Endothelial cell of umbilical vein (primary cell): ENCODE measurements around the gene SEMA4G. TPM values are rescaled to one million over a fixed set of nuclear protein-coding genes. Genes with fewer than 3 reads are reported as not detected.

ENCODE experiments used
- BruUV-seq: library from RNA; stranded (reverse); fragments of 400-500 nt; replicated peaks from 2 replicates; lab custom pipeline; 2021; lab: Mats Ljungman, UMichigan
- CTCF ChIA-PET: fragments of 300-600, 350-600 bp; sonication (Branson Sonifier 250); formaldehyde crosslinking; loops from one replicate; lab custom pipeline; 2021; ENCODE audit warnings: antibody characterized with exemption, inconsistent platforms; lab: Charles Lee
- POLR2A ChIA-PET: fragments of 300-600, 350-600 bp; sonication (Branson Sonifier 250); formaldehyde crosslinking; loops from one replicate; lab custom pipeline; 2021; ENCODE audit warnings: antibody characterized with exemption, inconsistent platforms; lab: Charles Lee
- DNase-seq: peaks from one replicate; pipeline ENCODE4 v3.0.0-alpha.2; 2011; ENCODE audit warnings: low read depth, low spot score
- FAIRE-seq: peaks from 2 replicates; lab custom pipeline; 2011; peaks lifted over from hg19 to GRCh38; lab: Jason Lieb, UNC
- H2AFZ ChIP-seq: 2 replicates; pipeline ENCODE4 v1.6.0; 2012; ENCODE audit warnings: low read depth, low read length, control low read depth, inconsistent platforms
- H3K27ac ChIP-seq: 2 replicates; pipeline ENCODE4 v1.5.1; 2011; ENCODE audit warnings: low read depth, mild to moderate bottlenecking, control low read depth, low read length, moderate library complexity; ENCODE audit not compliant: insufficient read depth
- H3K27me3 ChIP-seq, 2 experiments: 2 replicates each; pipeline versions ENCODE4 v1.6.0 to v1.6.1; 2011; ENCODE audit warnings: low read length in 2 of 2, mixed read lengths in 1 of 2; ENCODE audit not compliant: control insufficient read depth in 2 of 2, insufficient read depth in 2 of 2
- H3K36me3 ChIP-seq, 2 experiments: 2 replicates in 1 of 2; 3 replicates in 1 of 2; pipeline ENCODE4 v1.5.1; 2011; ENCODE audit warnings: low read length in 2 of 2, mild to moderate bottlenecking in 1 of 2, moderate library complexity in 1 of 2; ENCODE audit not compliant: control insufficient read depth in 2 of 2, insufficient read depth in 2 of 2; ENCODE audit errors: extremely low read depth in 1 of 2
- H3K4me1 ChIP-seq: 3 replicates; pipeline ENCODE4 v1.5.1; 2011; ENCODE audit warnings: mild to moderate bottlenecking, low read length; ENCODE audit not compliant: control insufficient read depth, insufficient read depth; ENCODE audit errors: extremely low read depth
- H3K4me2 ChIP-seq: 2 replicates; pipeline ENCODE4 v1.6.1; 2011; ENCODE audit warnings: low read length, control low read depth, mixed read lengths; ENCODE audit not compliant: insufficient read depth
- H3K4me3 ChIP-seq, 3 experiments: fragments of 200-600 bp in 1 of 3; sonication (generic), shearing (Covaris generic) in 1 of 3; replicated peaks in 1 of 3; 2 replicates each; pipeline ENCODE4 v1.5.1; 2011 to 2016; ENCODE audit warnings: control low read depth in 3 of 3, low read length in 3 of 3, mild to moderate bottlenecking in 2 of 3, inconsistent platforms in 1 of 3, low read depth in 1 of 3, moderate library complexity in 1 of 3; ENCODE audit not compliant: insufficient read depth in 1 of 3
- H3K79me2 ChIP-seq: 2 replicates; pipeline ENCODE4 v1.6.0; 2012; ENCODE audit warnings: low read length, inconsistent platforms; ENCODE audit not compliant: control insufficient read depth, insufficient read depth
- H3K9ac ChIP-seq: replicated peaks from 2 replicates; pipeline ENCODE3; 2011; ENCODE audit warnings: low read length, control low read depth; ENCODE audit not compliant: insufficient read depth; ENCODE audit errors: extremely low read depth
- H3K9me1 ChIP-seq: replicated peaks from 3 replicates; pipeline ENCODE4 v1.6.0; 2011; ENCODE audit warnings: mild to moderate bottlenecking, low read length; ENCODE audit not compliant: control insufficient read depth, insufficient read depth; ENCODE audit errors: extremely low read depth
- H3K9me3 ChIP-seq: replicated peaks from 2 replicates; pipeline ENCODE4 v1.5.1; 2012; ENCODE audit warnings: low read length, inconsistent platforms; ENCODE audit not compliant: control insufficient read depth, insufficient read depth
- H4K20me1 ChIP-seq: replicated peaks from 2 replicates; pipeline ENCODE3; 2011; ENCODE audit warnings: mild to moderate bottlenecking, low read length; ENCODE audit not compliant: control insufficient read depth, insufficient read depth; ENCODE audit errors: extremely low read depth
- CTCF ChIP-seq, 2 donors: IDR thresholded peaks; 1 replicate in 1 of 2; 2 replicates in 1 of 2; pipeline ENCODE4 v1.5.1; 2011; ENCODE audit warnings: low read length in 2 of 2, mild to moderate bottlenecking in 2 of 2, moderate library complexity in 2 of 2, control low read depth in 1 of 2, inconsistent platforms in 1 of 2, low read depth in 1 of 2; ENCODE audit not compliant: insufficient read depth in 1 of 2; ENCODE audit errors: extremely low read depth in 1 of 2
- EZH2 ChIP-seq: IDR thresholded peaks from 2 replicates; pipeline ENCODE4 v1.6.1; 2012; ENCODE audit warnings: borderline replicate concordance, low read depth, mild to moderate bottlenecking, moderate library complexity, low read length, inconsistent platforms; ENCODE audit not compliant: severe bottlenecking
- FOS ChIP-seq: IDR thresholded peaks from 2 replicates; pipeline ENCODE4 v1.6.1; 2011; ENCODE audit warnings: mild to moderate bottlenecking, low read length, moderate library complexity, borderline replicate concordance; ENCODE audit not compliant: insufficient read depth
- GATA2 ChIP-seq: IDR thresholded peaks from 2 replicates; pipeline ENCODE4 v1.7.0; 2011; ENCODE audit warnings: low read depth, mild to moderate bottlenecking, moderate library complexity, mixed read lengths, low read length; ENCODE audit not compliant: insufficient read length, insufficient read depth
- JUN ChIP-seq: IDR thresholded peaks from 2 replicates; pipeline ENCODE4 v1.6.1; 2011; ENCODE audit warnings: borderline replicate concordance, low read depth; ENCODE audit not compliant: insufficient read length, insufficient read depth
- MAX ChIP-seq: IDR thresholded peaks from 2 replicates; pipeline ENCODE4 v1.6.1; 2011; ENCODE audit not compliant: insufficient read depth, insufficient read length
- MYC ChIP-seq: IDR thresholded peaks from one replicate; pipeline ENCODE4 v1.6.1; 2011; ENCODE audit warnings: mild to moderate bottlenecking, low read depth, low read length
- POLR2A ChIP-seq: IDR thresholded peaks from 2 replicates; pipeline ENCODE4 v1.6.1; 2012; ENCODE audit warnings: low read depth, mild to moderate bottlenecking, control low read depth, low read length
- POLR2AphosphoS5 ChIP-seq: IDR thresholded peaks from 2 replicates; pipeline ENCODE4 v1.6.1; 2012; ENCODE audit warnings: low read depth, mild to moderate bottlenecking, control low read depth, low read length, moderate library complexity; ENCODE audit not compliant: insufficient read depth
- dilution Hi-C: fragments of 300-500 bp; cut with MboI; formaldehyde crosslinking; loops from one replicate; pipeline ENCODE4 v1.15.0; 2019; ENCODE audit warnings: low sequenced_read_pairs; ENCODE audit not compliant: extremely low pct_ligation_motif_present
- intact Hi-C: fragments of 100-400 bp; cut with micrococcal nuclease; formaldehyde crosslinking; loops from one replicate; pipeline ENCODE4 v1.10.0; 2022
- polyA plus RNA-seq, 4 experiments: library from polyadenylated mRNA; depleted of rRNA in 3 of 4; stranded (reverse) in 3 of 4; unstranded in 1 of 4; fragments of >200 nt; gene quantifications; 2 replicates each; pipeline versions ENCODE4 v1.2.1 to v1.2.3, GENCODE V29; 2011 to 2012; ENCODE audit warnings: missing spikeins in 1 of 4
- total RNA-seq: library from RNA; stranded (reverse); gene quantifications from 2 replicates; pipeline ENCODE4 v1.2.3, GENCODE V29; 2021

Gene SEMA4G
- total and polyA plus RNA-seq, 2 donors (not counting 3 experiments of a cell fraction or from before 2014, with no cell fraction given) = 6.0 to 10.4 TPM

GRCh38 chr10:100978901-100979195 lies 9.5 kb downstream of the SEMA4G start:
- H3K4me1 ChIP-seq = no peaks in the 10 kb centered on the region
- peaks cover 0 to 13% of the 10 kb centered on the region in 2 experiments for H3K36me3 ChIP-seq
- H3K4me3 ChIP-seq = no peak overlapping the region
- no peak for DNase-seq
- BruUV-seq = no TSS peak
- H3K27me3 ChIP-seq = no peaks in the 10 kb centered on the region
- H4K20me1 ChIP-seq = no peaks in the 10 kb centered on the region
- H3K9me1 ChIP-seq = no peaks in the 10 kb centered on the region
- no peaks in the 10 kb centered on the region for H3K9me3 ChIP-seq
- H3K9ac ChIP-seq = no peak overlapping the region
- no peak for FAIRE-seq
- intact Hi-C loops = no loop called here
- no peak overlapping the region for H2AFZ ChIP-seq
- CTCF ChIA-PET = no interaction called here
- H3K27ac ChIP-seq = no peak overlapping the region
- H3K4me2 ChIP-seq = no peak overlapping the region
- POLR2A ChIA-PET = no interaction called here
- H3K79me2 ChIP-seq = no peaks in the 10 kb centered on the region
- TF ChIP-seq POLR2A = no peak
- no peak for TF ChIP-seq GATA2
- TF ChIP-seq CTCF (IDR thresholded peaks at IDR 0.05; ENCODE audit: extremely low read depth in 1 of 2, insufficient read depth in 1 of 2, low read depth in 1 of 2, low read length in 2 of 2) = no peak
- no peak for TF ChIP-seq JUN
- TF ChIP-seq MAX = no peak
- dilution Hi-C loops = no loop called here

- H4K20me1 ChIP-seq = no peaks in the 10 kb centered on the region
- FAIRE-seq (no peak), DNase-seq (no peak)
- H3K9ac ChIP-seq = no peak overlapping the region
- no peak overlapping the region for H3K4me2 ChIP-seq
- no TSS peak for BruUV-seq
- H3K4me3 ChIP-seq = no peak overlapping the region
- no peaks in the 10 kb centered on the region for H3K79me2 ChIP-seq
- no peak overlapping the region for H3K27ac ChIP-seq
- H2AFZ ChIP-seq = no peak overlapping the region
- H3K9me3 ChIP-seq = no peaks in the 10 kb centered on the region
- ChIA-PET POLR2A (no interaction called here), CTCF (no interaction called here)
- TF ChIP-seq GATA2 = no peak
- no peak for TF ChIP-seq FOS
- TF ChIP-seq MYC = no peak
- no peak for TF ChIP-seq MAX
- TF ChIP-seq POLR2A = no peak
- no peak for TF ChIP-seq POLR2AphosphoS5
- TF ChIP-seq CTCF (IDR thresholded peaks at IDR 0.05; ENCODE audit: extremely low read depth in 1 of 2, insufficient read depth in 1 of 2, low read depth in 1 of 2, low read length in 2 of 2) = no peak
- TF ChIP-seq EZH2 = no peak
- TF ChIP-seq JUN = no peak
- no peaks in the 10 kb centered on the region for H3K9me1 ChIP-seq
- no peaks in the 10 kb centered on the region for H3K27me3 ChIP-seq
- H3K36me3 ChIP-seq = peaks cover 0 to 13% of the 10 kb centered on the region in 2 experiments
- intact Hi-C loops = no loop called here
- dilution Hi-C loops = no loop called here
- H3K4me1 ChIP-seq = no peaks in the 10 kb centered on the region
These were observed 10.5 kb downstream of the SEMA4G start for GRCh38 chr10:100979791-100980272.
